ENCODE measurements around the gene CSNK1D. TPM values are rescaled to one million over a fixed set of nuclear protein-coding genes. Genes with fewer than 3 reads are reported as not detected.
A peak's percentile ranks its signal among the peaks of the same experiment; 100 is the strongest.
"Not testable (repeated sequence)": the region's sequence is repeated elsewhere in the genome, so short reads cannot be mapped to it uniquely, and the experiment has no call there.

CSNK1D gene
- total RNA-seq, 2 donors from 2014 or later, result 93.6 to 103 TPM

DNA sequence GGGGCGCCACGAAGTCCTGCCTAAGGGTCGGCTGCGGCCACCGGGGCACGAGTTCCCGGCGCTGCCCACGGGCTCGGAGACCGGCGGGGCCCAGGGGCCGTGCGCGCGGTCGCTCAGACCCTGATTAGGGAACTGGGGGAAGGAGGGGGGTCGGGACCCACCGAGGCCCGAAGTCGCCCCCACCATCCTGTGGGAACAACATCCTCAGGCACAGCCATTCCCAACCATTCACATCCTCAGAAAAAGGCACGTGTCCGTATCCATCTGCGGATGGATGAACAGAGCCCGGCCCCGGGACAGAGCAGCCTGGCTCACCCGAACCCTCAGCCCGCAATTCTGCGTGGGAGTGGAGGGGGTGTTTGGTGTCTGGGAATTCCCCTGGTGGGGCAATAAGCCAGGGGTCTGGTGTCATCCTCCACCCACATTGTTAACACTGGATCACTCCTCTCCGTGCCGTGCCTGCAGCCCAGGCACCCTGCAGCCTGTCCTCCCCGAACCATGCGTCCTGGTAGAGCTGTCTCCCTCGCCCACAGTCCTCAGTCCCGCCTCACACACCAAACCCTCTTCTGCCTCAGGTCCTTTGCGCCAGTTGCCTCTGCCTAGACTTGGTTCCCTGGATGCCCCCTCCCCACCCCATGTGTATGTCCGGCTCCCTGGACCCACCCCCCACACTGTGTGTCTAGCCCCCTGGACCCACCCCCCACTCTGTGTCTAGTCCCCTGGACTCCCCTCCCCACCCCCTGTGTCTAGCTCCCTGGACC lies 60.1 kb downstream of the CSNK1D start:
- no peak for DNase-seq (ENCODE audit: low spot score)
- intact Hi-C loops (cut with DNase I), result no loop called here

- DNase-seq (ENCODE audit: low spot score), result peak; percentile 93
- intact Hi-C loops (cut with DNase I), result no loop called here
These were observed 60.9 kb downstream of the CSNK1D start, which contains the start of gene CCDC57 for GRCh38 chr17:82212331-82213250. Gene CCDC57, minus strand, starts transcription at chr17:82212842. Its CDS starts 10,898 bp downstream, at chr17:82201944.

GRCh38 chr17:82210655-82211054 lies 62.8 kb downstream of the CSNK1D start:
- intact Hi-C loops (cut with DNase I), result not testable (repeated sequence)

DNA sequence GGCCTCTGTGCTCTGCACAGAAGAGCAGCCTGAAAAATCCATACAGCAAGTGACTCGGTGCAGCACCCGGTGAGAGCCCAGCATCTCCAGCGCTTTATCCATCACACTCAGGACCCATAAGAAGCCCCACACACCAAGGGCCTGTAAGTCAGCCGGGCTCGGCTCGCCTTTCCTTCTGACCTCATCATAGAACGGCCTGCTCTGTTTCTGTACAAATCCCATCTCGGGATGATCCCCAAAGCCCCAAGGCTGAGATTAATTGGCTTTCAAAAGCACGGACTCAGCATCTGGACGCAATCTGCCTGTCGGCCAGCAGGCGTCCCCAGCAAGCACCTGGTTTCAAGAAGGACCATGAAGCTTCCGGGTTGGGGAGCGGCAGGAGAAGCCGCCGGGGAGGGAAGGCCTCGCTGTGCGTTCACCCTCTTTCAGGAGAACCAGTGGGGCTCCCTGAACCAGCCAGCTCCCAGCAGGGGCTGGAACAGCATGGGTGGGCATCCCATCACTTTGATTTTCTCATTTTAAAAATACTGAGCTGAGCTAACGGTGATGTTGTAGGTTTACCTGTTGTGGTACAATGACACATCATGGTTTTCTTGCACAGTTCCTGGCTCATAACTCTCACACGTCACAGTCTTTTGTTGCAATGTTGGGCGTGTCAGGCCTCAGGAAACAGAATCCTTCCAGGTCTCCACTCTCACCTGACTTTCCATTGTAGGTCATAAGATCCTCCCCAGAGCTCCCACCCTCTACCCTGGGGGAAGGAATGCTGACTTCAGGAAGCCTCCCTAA lies 67.6 kb downstream of the CSNK1D start:
- peak; percentile 95 for DNase-seq (ENCODE audit: low spot score)
- intact Hi-C loops (cut with DNase I), result loop anchor here (10.0 kb wide), 1 partner anchor 119 kb away; no protein-coding TSS in a partner anchor

More at GRCh38 chr17:82210655-82211054, 62.8 kb downstream of the CSNK1D start:
- not testable (repeated sequence) for DNase-seq (ENCODE audit: low spot score)

DNA sequence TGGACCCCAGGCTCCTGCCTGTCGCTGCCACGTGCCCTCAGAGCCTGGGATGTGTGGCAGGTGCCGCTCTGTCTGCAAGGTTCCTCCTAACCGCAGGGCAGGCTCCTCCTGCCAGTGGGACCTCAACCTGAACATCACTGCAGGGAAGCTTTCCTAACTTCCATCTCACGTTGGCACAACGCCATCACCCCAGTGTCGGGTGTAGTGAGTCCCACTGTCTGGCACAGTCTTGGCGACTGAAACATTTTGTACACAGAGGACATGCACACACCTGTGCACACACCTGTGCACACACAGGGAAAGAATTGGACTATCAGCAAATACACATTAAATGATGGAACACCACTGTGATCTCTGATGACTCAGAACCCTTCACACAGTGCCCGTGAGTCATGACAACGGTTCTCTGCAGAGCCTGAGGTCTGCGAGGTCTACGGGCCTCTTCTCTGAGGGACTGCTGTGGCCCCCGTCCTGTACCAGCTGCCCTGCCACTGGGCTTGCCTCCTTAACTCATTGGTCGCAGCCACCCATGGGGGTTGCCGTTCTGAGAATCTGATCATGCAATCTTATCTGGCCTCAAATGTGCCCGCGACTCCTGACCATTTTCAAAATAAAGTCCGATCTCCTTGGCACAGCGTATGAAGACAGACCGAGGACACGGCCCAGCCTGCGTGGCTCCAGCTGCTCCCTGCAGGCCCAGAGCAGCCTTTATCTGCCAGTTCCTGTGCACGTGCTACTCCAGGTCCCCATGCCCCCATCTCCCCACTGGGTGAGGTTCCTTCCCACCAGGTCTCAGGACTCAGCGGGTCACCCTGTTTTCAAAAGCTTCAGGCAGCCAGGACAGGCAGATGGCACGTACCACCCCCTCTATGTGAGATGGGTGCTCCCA lies 68.4 kb downstream of the CSNK1D start:
- intact Hi-C loops (cut with DNase I), result loop anchor here (10.0 kb wide), 1 partner anchor 120 kb away; no protein-coding TSS in a partner anchor
- DNase-seq (ENCODE audit: low spot score), result no peak

DNA sequence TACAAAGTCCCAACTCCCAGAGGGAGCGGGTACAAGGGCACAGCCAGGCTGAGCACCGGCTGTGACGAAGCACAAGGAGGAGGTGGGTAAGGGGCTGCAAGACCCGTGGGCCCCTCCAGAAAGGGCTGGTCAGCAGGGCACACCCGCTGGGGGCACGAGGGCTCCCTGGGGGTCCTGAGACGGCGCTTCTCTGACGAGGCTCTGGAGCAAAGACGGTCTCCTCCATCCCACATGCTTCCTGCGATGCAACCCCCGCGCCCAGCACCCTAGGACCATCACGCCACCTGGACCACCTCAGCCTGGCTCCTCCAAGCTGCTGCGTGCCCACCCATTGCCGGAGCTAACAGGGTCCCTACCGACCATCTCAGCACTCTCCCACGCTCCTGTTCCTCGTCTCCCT lies 69.6 kb downstream of the CSNK1D start:
- intact Hi-C loops (cut with DNase I), result loop anchor here (10.0 kb wide), 1 partner anchor 121 kb away; no protein-coding TSS in a partner anchor
- DNase-seq (ENCODE audit: low spot score), result no peak

DNA sequence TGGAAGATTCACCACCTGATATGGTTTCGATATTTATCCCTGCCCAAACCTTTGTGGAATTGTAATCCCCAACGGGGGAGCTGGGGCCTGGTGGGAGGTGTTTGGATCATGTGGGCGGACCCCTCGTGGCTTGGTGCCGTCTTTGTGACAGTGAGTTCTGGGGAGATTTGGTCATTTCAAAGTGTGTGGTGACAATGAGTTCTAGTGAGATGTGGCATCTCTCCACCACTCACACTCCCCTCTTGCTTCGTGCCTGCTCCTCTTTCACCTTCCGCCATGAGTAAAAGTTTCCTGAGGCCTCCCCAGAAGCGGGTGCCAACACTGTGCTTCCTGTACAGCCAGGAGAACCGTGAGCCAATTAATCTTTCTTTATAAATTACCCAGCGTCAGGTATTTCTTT lies 70.5 kb downstream of the CSNK1D start:
- DNase-seq (ENCODE audit: low spot score), result no peak
- intact Hi-C loops (cut with DNase I), result loop anchor here (10.0 kb wide), 1 partner anchor 122 kb away; no protein-coding TSS in a partner anchor

DNA sequence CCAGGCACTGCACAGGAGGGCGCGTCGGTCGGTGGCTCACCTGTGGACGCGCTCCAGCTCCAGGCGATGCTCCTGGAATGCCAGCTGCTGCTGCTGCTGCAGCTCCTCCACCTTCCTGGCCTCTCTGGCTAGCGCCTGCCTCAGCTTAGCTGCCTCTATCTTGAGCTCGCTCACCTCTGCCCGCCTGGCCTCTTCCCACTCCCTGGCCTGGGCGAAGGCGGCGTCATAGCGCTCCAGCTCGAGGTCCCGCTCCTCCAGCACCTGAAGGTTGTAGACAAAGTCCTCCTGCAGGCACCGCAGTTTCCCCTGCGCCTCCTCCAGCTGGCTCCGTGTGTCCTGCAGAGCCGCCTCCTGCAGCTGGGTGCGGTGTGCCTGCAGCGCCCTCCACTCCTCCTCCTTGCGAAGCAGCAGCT lies 72.0 kb downstream of the CSNK1D start:
- intact Hi-C loops (cut with DNase I), result loop anchor here (10.0 kb wide), 1 partner anchor 123 kb away; no protein-coding TSS in a partner anchor
- no peak for DNase-seq (ENCODE audit: low spot score)

DNA sequence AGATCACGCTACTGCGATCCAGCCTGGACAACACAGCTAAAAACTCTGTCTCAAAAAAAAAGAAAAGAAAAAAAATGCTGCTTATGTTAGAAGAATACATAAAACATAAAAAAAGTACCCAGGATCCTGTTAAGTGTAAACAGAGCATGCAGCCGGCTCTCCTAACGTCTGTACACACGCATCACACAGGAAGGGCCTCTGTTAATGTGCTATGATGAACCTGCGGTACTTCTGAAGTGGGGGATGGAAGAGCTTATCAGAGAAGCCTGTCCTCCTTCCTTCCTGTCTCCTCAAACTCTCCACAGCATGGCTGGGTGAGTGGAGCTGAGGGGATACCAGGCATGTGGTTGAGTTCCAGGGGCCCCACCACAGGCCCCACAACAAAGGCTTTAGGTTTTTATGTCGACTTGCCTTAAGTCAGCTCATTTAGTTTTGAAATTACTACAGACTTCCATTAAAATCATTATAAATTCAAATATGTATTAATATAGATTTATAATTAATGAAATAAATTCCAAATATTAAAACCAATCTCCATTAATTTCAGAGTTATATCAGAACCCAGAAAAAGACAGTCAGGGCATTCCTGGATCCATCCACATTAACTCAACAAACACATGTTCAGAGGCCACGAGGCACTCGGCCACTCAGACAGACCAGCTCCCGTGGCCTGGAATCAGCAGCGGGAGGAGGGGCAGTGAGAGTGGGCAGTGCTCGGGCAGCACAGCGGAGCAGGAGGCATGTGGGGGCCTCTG lies 72.6 kb downstream of the CSNK1D start:
- intact Hi-C loops (cut with DNase I), result loop anchor here (10.0 kb wide), 1 partner anchor 124 kb away; no protein-coding TSS in a partner anchor
- DNase-seq (ENCODE audit: low spot score), result no peak

- no peak for DNase-seq (ENCODE audit: low spot score)
- intact Hi-C loops (cut with DNase I), result loop anchor here (10.0 kb wide), 1 partner anchor 125 kb away; no protein-coding TSS in a partner anchor
These were observed 73.4 kb downstream of the CSNK1D start for GRCh38 chr17:82200135-82200534.

DNA sequence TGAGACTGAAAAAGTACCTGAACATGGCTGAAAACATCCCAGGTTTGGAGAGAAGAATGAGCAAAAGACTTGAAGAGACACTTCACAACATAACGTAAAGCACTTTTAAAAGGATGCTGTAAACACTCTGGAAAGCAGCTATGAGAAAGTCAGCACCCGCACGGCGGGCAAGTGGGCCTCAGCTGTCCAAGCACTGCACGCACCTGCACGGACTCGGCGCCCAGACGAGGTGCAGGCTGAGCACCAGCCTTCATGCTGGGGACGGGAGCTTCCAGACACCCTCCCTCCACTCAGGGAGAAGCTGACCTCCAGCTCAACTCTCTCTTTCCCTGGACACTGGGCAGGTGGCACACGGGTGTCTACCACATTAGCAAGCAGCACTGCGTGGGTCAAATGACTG lies 74.0 kb downstream of the CSNK1D start:
- no peak for DNase-seq (ENCODE audit: low spot score)
- intact Hi-C loops (cut with DNase I), result no loop called here

DNA sequence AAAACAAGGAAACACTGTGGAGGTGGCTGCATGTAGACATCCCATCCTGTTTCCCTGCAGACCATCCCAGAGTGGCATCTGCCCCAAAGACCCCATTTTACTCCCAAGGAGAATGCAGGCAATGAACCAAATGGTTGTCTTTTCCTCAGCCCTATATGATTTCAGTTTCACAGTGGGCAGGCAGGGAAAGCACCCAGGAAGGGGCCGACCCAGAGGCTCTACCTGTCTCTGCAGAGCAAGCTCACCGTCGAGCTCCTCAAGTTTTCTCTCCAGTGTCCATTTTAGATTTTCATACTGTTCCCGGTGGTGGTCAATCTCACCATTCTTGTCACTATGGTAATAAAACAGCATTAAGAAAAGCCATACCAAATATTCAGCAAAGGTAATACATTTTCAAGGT lies 75.4 kb downstream of the CSNK1D start:
- intact Hi-C loops (cut with DNase I), result no loop called here
- DNase-seq (ENCODE audit: low spot score), result no peak

- intact Hi-C loops (cut with DNase I), result no loop called here
- DNase-seq (ENCODE audit: low spot score), result no peak
These were observed 77.5 kb downstream of the CSNK1D start for GRCh38 chr17:82195675-82196672.

- intact Hi-C loops (cut with DNase I), result no loop called here
- DNase-seq (ENCODE audit: low spot score), result no peak
These were observed 78.7 kb downstream of the CSNK1D start for GRCh38 chr17:82194765-82195164.

DNA sequence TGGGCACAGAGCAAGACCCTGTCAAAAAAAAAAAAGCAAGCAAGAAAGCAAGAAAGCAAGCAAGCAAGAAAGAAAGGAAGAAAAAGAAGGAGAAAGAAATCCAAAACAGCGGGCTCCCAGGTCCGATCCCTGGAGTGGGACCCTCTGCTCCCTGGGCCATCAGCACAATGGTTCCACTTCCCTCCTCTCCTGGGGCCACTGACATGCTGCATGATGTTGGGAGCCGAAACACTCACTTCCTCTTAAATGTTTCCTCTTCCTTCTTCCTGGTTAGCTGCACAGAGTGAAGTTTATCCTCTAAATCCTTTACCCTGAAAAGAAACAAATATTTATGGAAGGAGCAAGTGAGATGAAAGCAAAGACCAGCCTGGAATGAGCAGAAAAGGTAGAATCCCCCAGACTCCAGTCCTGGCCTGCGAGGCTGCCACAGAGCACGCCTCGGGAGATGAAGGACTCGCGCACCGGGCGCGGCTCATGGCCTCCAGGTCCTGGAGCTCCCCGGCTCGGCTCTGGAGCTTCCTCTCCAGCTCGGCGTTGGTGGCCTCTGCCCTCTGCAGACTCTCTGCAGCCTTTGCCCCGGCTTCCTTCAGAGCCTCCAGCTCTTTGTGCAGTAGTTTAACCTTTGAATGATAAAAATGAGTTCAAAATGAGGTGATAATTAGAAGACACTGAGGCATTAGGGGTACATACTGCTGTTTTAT lies 79.8 kb downstream of the CSNK1D start:
- intact Hi-C loops (cut with DNase I), result no loop called here
- no peak for DNase-seq (ENCODE audit: low spot score)

All from posterior vena cava (tissue), 2 donors.